ENCODE data around the gene BORCS6. TPM values are rescaled to one million over a fixed set of nuclear protein-coding genes. Genes with fewer than 3 reads are reported as not detected.

Gene BORCS6
- total and polyA plus RNA-seq, 2 of the 13 experiments (the other 11 are each of a cell fraction or from before 2014, with no cell fraction given) = 2.0 to 5.1 TPM

- TF ChIP-seq, protein P1, sequence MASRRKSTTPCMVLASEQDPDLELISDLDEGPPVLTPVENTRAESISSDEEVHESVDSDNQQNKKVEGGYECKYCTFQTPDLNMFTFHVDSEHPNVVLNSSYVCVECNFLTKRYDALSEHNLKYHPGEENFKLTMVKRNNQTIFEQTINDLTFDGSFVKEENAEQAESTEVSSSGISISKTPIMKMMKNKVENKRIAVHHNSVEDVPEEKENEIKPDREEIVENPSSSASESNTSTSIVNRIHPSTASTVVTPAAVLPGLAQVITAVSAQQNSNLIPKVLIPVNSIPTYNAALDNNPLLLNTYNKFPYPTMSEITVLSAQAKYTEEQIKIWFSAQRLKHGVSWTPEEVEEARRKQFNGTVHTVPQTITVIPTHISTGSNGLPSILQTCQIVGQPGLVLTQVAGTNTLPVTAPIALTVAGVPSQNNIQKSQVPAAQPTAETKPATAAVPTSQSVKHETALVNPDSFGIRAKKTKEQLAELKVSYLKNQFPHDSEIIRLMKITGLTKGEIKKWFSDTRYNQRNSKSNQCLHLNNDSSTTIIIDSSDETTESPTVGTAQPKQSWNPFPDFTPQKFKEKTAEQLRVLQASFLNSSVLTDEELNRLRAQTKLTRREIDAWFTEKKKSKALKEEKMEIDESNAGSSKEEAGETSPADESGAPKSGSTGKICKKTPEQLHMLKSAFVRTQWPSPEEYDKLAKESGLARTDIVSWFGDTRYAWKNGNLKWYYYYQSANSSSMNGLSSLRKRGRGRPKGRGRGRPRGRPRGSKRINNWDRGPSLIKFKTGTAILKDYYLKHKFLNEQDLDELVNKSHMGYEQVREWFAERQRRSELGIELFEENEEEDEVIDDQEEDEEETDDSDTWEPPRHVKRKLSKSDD (CRISPR knock-in tag; IDR thresholded peaks at IDR 0.05; ENCODE audit: low read depth) = 0 out of 2 replicates have a peak, but pooled peaks have one; percentile 43
- no peak for TF ChIP-seq XRCC5 (optimal IDR thresholded peaks at IDR 0.05; ENCODE audit: low read length)
- peak; percentile 88 for TF ChIP-seq RBFOX2 (IDR thresholded peaks at IDR 0.05; ENCODE audit: low read depth, low read length)
- TF ChIP-seq PHF20 (CRISPR knock-in tag; IDR thresholded peaks at IDR 0.05) = peak; percentile 44; the same call in 1 of the 2 replicates
- TF ChIP-seq NFE2L1 (CRISPR knock-in tag; IDR thresholded peaks at IDR 0.05; ENCODE audit: borderline replicate concordance) = 0 out of 2 replicates have a peak, but pooled peaks have one; percentile 28
- TF ChIP-seq, protein P2, sequence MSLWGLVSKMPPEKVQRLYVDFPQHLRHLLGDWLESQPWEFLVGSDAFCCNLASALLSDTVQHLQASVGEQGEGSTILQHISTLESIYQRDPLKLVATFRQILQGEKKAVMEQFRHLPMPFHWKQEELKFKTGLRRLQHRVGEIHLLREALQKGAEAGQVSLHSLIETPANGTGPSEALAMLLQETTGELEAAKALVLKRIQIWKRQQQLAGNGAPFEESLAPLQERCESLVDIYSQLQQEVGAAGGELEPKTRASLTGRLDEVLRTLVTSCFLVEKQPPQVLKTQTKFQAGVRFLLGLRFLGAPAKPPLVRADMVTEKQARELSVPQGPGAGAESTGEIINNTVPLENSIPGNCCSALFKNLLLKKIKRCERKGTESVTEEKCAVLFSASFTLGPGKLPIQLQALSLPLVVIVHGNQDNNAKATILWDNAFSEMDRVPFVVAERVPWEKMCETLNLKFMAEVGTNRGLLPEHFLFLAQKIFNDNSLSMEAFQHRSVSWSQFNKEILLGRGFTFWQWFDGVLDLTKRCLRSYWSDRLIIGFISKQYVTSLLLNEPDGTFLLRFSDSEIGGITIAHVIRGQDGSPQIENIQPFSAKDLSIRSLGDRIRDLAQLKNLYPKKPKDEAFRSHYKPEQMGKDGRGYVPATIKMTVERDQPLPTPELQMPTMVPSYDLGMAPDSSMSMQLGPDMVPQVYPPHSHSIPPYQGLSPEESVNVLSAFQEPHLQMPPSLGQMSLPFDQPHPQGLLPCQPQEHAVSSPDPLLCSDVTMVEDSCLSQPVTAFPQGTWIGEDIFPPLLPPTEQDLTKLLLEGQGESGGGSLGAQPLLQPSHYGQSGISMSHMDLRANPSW (CRISPR knock-in tag; IDR thresholded peaks at IDR 0.05; ENCODE audit: borderline replicate concordance) = no peak
- TF ChIP-seq, protein P3, sequence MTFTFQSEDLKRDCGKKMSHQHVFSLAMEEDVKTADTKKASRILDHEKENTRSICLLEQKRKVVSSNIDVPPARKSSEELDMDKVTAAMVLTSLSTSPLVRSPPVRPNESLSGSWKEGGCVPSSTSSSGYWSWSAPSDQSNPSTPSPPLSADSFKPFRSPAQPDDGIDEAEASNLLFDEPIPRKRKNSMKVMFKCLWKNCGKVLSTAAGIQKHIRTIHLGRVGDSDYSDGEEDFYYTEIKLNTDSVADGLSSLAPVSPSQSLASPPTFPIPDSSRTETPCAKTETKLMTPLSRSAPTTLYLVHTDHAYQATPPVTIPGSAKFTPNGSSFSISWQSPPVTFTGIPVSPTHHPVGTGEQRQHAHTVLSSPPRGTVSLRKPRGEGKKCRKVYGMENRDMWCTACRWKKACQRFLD (CRISPR knock-in tag; IDR thresholded peaks at IDR 0.05; ENCODE audit: borderline replicate concordance) = no peak; the same call in 1 of the 2 replicates
- TF ChIP-seq HNF4G (IDR thresholded peaks at IDR 0.05; ENCODE audit: borderline replicate concordance, low read depth, low read length) = no peak
- TF ChIP-seq HNF4G (CRISPR knock-in tag; IDR thresholded peaks at IDR 0.05; ENCODE audit: borderline replicate concordance, low read depth) = no peak
- TF ChIP-seq SIN3B (IDR thresholded peaks at IDR 0.05; ENCODE audit: low read length) = peak; percentile 99
- TF ChIP-seq NCOA5 (CRISPR knock-in tag; IDR thresholded peaks at IDR 0.05) = no peak
- no peak for TF ChIP-seq ZNF775 (CRISPR knock-in tag; IDR thresholded peaks at IDR 0.05; ENCODE audit: borderline replicate concordance)
- TF ChIP-seq ZNF33B (CRISPR knock-in tag; IDR thresholded peaks at IDR 0.05) = no peak
- no peak for TF ChIP-seq NFRKB (IDR thresholded peaks at IDR 0.05)
- TF ChIP-seq, protein P4, sequence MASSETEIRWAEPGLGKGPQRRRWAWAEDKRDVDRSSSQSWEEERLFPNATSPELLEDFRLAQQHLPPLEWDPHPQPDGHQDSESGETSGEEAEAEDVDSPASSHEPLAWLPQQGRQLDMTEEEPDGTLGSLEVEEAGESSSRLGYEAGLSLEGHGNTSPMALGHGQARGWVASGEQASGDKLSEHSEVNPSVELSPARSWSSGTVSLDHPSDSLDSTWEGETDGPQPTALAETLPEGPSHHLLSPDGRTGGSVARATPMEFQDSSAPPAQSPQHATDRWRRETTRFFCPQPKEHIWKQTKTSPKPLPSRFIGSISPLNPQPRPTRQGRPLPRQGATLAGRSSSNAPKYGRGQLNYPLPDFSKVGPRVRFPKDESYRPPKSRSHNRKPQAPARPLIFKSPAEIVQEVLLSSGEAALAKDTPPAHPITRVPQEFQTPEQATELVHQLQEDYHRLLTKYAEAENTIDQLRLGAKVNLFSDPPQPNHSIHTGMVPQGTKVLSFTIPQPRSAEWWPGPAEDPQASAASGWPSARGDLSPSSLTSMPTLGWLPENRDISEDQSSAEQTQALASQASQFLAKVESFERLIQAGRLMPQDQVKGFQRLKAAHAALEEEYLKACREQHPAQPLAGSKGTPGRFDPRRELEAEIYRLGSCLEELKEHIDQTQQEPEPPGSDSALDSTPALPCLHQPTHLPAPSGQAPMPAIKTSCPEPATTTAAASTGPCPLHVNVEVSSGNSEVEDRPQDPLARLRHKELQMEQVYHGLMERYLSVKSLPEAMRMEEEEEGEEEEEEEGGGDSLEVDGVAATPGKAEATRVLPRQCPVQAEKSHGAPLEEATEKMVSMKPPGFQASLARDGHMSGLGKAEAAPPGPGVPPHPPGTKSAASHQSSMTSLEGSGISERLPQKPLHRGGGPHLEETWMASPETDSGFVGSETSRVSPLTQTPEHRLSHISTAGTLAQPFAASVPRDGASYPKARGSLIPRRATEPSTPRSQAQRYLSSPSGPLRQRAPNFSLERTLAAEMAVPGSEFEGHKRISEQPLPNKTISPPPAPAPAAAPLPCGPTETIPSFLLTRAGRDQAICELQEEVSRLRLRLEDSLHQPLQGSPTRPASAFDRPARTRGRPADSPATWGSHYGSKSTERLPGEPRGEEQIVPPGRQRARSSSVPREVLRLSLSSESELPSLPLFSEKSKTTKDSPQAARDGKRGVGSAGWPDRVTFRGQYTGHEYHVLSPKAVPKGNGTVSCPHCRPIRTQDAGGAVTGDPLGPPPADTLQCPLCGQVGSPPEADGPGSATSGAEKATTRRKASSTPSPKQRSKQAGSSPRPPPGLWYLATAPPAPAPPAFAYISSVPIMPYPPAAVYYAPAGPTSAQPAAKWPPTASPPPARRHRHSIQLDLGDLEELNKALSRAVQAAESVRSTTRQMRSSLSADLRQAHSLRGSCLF (CRISPR knock-in tag; IDR thresholded peaks at IDR 0.05; ENCODE audit: borderline replicate concordance) = no peak
- TF ChIP-seq TEAD3 (CRISPR knock-in tag; optimal IDR thresholded peaks at IDR 0.05; ENCODE audit: borderline replicate concordance) = no peak
- no peak for TF ChIP-seq HNF4A (CRISPR knock-in tag; IDR thresholded peaks at IDR 0.05)
- no peak for TF ChIP-seq ZNF263 (CRISPR knock-in tag; IDR thresholded peaks at IDR 0.05)
Observed at GRCh38 chr17:8209907-8210760, 20.2 kb upstream of the BORCS6 start, which contains the start of gene AURKB (continued).

Data from HepG2 (cell line).